NCI-H1092 (cell line): ENCODE data around the gene PHF5A.

Experiments used
- DNase-seq: peaks from one replicate; lab custom pipeline; 2025; lab: John Stamatoyannopoulos, UW

The PHF5A gene

GRCh38 chr22:41417622-41418390 is 50.7 kb downstream of the PHF5A start:
- DNase-seq = no peak

GRCh38 chr22:41415554-41415953 is 52.9 kb downstream of the PHF5A start:
- DNase-seq = no peak

- no peak for DNase-seq
Observed at GRCh38 chr22:41411021-41411851, 57.3 kb downstream of the PHF5A start.

- no peak for DNase-seq
Observed at GRCh38 chr22:41410311-41410751, 58.2 kb downstream of the PHF5A start.
